Suprapubic skin (tissue), 4 donors: ENCODE measurements around the gene KSR2. TPM values are rescaled to one million over a fixed set of nuclear protein-coding genes. Genes with fewer than 3 reads are reported as not detected.

Experiments
- DNase-seq, 2 donors: peaks; one replicate each; pipeline ENCODE4 v3.0.0-alpha.2; 2019; ENCODE audit warnings: low spot score in 2 of 2
- H3K27ac ChIP-seq: fragments of 200-600 bp; sonication (generic); one replicate; pipeline ENCODE4 v1.5.1; 2019
- H3K27me3 ChIP-seq: fragments of 200-600 bp; sonication (generic); one replicate; pipeline ENCODE4 v1.5.1; 2019
- H3K36me3 ChIP-seq: fragments of 200-600 bp; sonication (generic); one replicate; pipeline ENCODE4 v1.5.1; 2019
- H3K4me1 ChIP-seq: fragments of 200-600 bp; sonication (generic); one replicate; pipeline ENCODE4 v1.5.1; 2019
- H3K4me3 ChIP-seq: fragments of 200-600 bp; sonication (generic); one replicate; pipeline ENCODE4 v1.5.1; 2019; ENCODE audit warnings: mild to moderate bottlenecking
- H3K9me3 ChIP-seq: fragments of 200-600 bp; sonication (generic); one replicate; pipeline ENCODE4 v1.5.1; 2019
- EP300 ChIP-seq: sonication (generic); formaldehyde crosslinking; IDR thresholded peaks from one replicate; pipeline ENCODE4 v1.6.1; 2017; ENCODE audit warnings: antibody characterized with exemption
- POLR2A ChIP-seq, 2 donors: fragments of 450-650 bp; IDR thresholded peaks; one replicate each; pipeline ENCODE4 v1.6.1; 2017; ENCODE audit warnings: antibody characterized with exemption in 2 of 2, mild to moderate bottlenecking in 2 of 2, moderate library complexity in 2 of 2
- POLR2AphosphoS5 ChIP-seq, 3 donors: sonication (generic); formaldehyde crosslinking; IDR thresholded peaks; one replicate each; pipeline ENCODE4 v1.6.1; 2017; ENCODE audit warnings: antibody characterized with exemption in 3 of 3
- WGBS: methylation state at CpG from one replicate; pipeline ENCODE4 v1.1.5; 2018; 5-methylcytosine and 5-hydroxymethylcytosine counted together
- total RNA-seq, 4 donors: library from RNA; depleted of rRNA; stranded (reverse); fragments of >200 nt; gene quantifications; one replicate each; pipeline ENCODE4 v1.1.0, GENCODE V29; 2016
- TF ChIP-seq, protein P1 (sequence below), 2 donors: fragments of 200-600 bp in 1 of 2; fragments of 450-650 bp in 1 of 2; sonication (generic) in 1 of 2; IDR thresholded peaks; one replicate each; pipeline ENCODE4 v1.5.1; 2016 to 2019; ENCODE audit warnings: antibody characterized with exemption in 2 of 2, mild to moderate bottlenecking in 1 of 2, moderate library complexity in 1 of 2

The KSR2 gene
- total RNA-seq, 4 donors from 2014 or later: 0.24 to 0.39 (median 0.38) TPM; not detected in 1

DNA sequence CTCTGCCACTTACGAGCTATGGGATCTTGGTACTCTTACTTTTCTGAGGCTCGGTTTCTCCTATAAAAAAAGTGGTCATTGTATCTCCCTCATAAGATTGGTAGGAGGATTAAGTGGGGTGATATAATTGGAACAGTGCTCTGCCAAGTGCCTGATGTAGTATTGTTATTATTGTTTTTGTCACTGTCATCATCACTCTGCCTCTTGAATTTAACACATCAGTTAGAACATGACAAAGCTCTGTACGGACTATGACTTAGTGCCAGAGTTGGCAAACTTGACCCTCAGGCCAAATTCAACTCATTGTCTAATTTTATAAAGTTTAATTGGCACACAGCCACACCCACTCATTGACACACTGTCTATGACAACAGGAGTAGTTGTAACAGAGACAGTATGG is 378.4 kb downstream of the KSR2 start:
- no peaks in the 10 kb centered on the region for H3K4me1 ChIP-seq
- WGBS: 72% methylated on average over 3 of the region's 3 CpGs
- H3K27ac ChIP-seq: no peak overlapping the region
- no peak for DNase-seq
- H3K4me3 ChIP-seq: no peak overlapping the region
- no peaks in the 10 kb centered on the region for H3K9me3 ChIP-seq
- TF ChIP-seq POLR2A (IDR thresholded peaks at IDR 0.05) (no peak), POLR2AphosphoS5 (IDR thresholded peaks at IDR 0.05) (no peak), EP300 (no peak)
- TF ChIP-seq, protein P1, sequence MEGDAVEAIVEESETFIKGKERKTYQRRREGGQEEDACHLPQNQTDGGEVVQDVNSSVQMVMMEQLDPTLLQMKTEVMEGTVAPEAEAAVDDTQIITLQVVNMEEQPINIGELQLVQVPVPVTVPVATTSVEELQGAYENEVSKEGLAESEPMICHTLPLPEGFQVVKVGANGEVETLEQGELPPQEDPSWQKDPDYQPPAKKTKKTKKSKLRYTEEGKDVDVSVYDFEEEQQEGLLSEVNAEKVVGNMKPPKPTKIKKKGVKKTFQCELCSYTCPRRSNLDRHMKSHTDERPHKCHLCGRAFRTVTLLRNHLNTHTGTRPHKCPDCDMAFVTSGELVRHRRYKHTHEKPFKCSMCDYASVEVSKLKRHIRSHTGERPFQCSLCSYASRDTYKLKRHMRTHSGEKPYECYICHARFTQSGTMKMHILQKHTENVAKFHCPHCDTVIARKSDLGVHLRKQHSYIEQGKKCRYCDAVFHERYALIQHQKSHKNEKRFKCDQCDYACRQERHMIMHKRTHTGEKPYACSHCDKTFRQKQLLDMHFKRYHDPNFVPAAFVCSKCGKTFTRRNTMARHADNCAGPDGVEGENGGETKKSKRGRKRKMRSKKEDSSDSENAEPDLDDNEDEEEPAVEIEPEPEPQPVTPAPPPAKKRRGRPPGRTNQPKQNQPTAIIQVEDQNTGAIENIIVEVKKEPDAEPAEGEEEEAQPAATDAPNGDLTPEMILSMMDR (IDR thresholded peaks at IDR 0.05): no peak
- H3K36me3 ChIP-seq: no peaks in the 10 kb centered on the region
- peaks cover 11% of the 10 kb centered on the region for H3K27me3 ChIP-seq

DNA sequence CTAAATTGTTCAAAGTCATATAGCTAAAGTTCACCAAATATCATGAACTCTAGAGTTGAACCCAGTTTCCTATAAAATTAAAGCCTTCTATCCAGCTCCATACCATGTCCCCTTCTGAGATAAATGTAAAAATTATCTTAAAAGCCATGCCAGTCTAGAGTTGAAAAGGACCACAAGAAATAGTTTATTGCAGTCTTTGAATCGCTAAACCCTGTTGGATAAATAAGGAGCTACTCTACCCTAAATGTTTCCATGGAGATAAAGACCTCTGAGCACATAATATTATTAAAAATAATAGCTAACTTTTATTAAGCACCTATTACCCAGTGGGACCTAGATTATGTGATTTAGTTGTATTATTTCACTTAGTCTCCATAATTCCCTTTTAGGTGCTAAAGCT is 379.8 kb downstream of the KSR2 start:
- Histone ChIP-seq H3K4me3 (no peak overlapping the region), H3K4me1 (peaks cover 3% of the 10 kb centered on the region), H3K36me3 (no peaks in the 10 kb centered on the region), H3K27me3 (peaks cover 11% of the 10 kb centered on the region), H3K9me3 (no peaks in the 10 kb centered on the region), H3K27ac (no peak overlapping the region)
- no peak for DNase-seq
- WGBS: 92% methylated on average over 1 of the region's 1 CpG
- no peak for TF ChIP-seq POLR2AphosphoS5 (IDR thresholded peaks at IDR 0.05)

DNA sequence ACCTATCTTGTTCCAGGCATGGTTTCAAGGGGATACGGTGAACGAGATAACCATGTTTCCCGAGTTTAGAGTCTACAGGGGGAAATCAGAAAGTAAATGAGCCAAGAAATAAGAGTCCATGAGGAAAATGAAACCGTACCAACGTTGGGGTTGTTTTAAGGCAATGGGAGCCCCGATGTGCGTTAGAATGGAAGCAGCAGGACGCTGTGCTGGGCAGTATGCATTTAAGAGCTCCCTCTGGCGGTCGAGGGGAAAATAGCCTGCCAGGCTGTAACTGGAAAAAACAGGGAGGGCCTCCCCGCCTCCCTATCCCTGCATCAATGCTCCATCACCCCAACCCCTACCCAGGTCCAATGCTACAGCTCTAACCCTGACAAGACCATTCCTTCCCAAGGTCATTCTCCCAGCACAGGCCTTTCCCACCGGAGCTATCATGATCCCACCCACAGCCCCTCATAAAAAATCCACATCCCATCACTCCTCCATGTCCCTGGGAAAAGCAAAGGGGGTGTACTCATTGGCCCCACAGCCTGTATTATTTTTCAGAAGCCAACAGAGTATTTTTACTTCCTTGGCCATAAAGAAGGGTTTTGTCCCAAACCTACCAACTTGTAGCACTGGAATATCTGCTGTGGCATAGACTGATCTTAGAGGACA is 381.0 kb downstream of the KSR2 start:
- Histone ChIP-seq H3K27me3 (peaks cover 11% of the 10 kb centered on the region), H3K4me1 (peaks cover 10% of the 10 kb centered on the region), H3K4me3 (no peak overlapping the region), H3K27ac (no peak overlapping the region), H3K36me3 (no peaks in the 10 kb centered on the region), H3K9me3 (no peaks in the 10 kb centered on the region)
- DNase-seq: no peak
- TF ChIP-seq POLR2AphosphoS5 (IDR thresholded peaks at IDR 0.05) (no peak), POLR2A (IDR thresholded peaks at IDR 0.05) (no peak), EP300 (no peak)
- TF ChIP-seq, protein P1 (IDR thresholded peaks at IDR 0.05): peak; percentile 16 to 84
- WGBS: 16% methylated on average over 12 of the region's 12 CpGs

DNA sequence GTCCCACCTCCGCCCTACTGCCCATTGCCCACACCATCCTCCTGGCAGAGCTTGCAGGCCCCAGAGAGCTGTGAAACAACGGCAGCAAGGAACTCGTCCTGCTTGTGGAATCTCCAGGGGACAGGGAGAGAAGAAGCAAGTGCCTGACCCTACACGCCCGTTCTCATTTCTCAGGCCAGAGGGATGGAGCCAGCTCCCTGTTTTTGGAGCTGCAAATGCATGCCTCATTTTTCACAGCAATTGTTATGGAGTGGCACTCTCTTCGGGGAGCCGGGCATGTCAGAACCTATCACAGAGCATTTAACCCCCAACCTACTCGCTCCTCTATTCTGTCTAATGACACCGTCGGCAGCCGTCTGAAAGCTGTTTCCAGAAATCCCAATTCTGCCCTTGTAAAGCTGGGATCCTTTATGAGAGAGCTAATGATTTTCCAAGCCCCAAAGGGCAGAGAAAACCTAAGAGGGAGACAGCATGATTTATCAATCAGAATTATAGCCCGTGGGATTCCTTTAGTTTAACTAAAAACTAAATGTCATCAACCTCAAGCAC is 385.0 kb downstream of the KSR2 start:
- H3K27ac ChIP-seq: no peak overlapping the region
- no peak for DNase-seq
- no peaks in the 10 kb centered on the region for H3K36me3 ChIP-seq
- H3K9me3 ChIP-seq: no peaks in the 10 kb centered on the region
- H3K4me3 ChIP-seq: no peak overlapping the region
- 15% methylated on average over 12 of the region's 12 CpGs for WGBS
- H3K27me3 ChIP-seq: peaks cover 17% of the 10 kb centered on the region
- peaks cover 15% of the 10 kb centered on the region for H3K4me1 ChIP-seq
- TF ChIP-seq POLR2A (IDR thresholded peaks at IDR 0.05) (no peak), POLR2AphosphoS5 (IDR thresholded peaks at IDR 0.05) (no peak), EP300 (no peak)
- TF ChIP-seq, protein P1 (IDR thresholded peaks at IDR 0.05): no peak

DNA sequence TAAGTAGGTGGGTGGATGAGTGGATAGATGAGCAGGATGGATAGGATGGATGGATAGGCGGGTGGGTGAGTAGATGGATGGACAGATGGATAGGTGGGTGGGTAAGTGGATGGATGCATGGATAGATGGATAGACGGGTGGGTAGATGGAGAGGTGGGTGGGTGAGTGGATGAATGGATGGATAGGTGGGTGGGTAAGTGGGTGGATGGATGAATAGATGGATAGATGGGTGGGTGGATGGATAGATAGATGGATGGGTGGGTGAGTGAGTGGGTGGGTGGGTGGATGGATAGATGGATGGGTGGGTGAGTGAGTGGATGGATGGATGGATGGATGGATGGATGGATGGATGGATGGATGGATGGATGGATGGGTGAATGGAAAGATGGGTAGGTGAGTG is 385.7 kb downstream of the KSR2 start:
- no peak overlapping the region for H3K27ac ChIP-seq
- H3K4me1 ChIP-seq: peaks cover 15% of the 10 kb centered on the region
- no peaks in the 10 kb centered on the region for H3K36me3 ChIP-seq
- H3K4me3 ChIP-seq: no peak overlapping the region
- no peaks in the 10 kb centered on the region for H3K9me3 ChIP-seq
- DNase-seq: no peak
- H3K27me3 ChIP-seq: peaks cover 17% of the 10 kb centered on the region
- WGBS: 91% methylated on average over 2 of the region's 2 CpGs
- TF ChIP-seq EP300 (no peak), POLR2A (IDR thresholded peaks at IDR 0.05) (no peak), POLR2AphosphoS5 (IDR thresholded peaks at IDR 0.05) (no peak)
- TF ChIP-seq, protein P1 (IDR thresholded peaks at IDR 0.05): no peak
